BLaER1 treated with 17β-estradiol and CSF1 and Interleukin-3, amounts not matched to agents 10 nM and 100 nM (cell line): ENCODE results near the gene KCNC3.
"Not testable (repeated sequence)": the region's sequence is repeated elsewhere in the genome, so short reads cannot be mapped to it uniquely, and the experiment has no call there.

Source experiments
- H3K27ac ChIP-seq, 11 experiments: shearing (Covaris generic); formaldehyde crosslinking; 2 replicates each; pipeline ENCODE4 v1.8.1; 2022
- H3K27me3 ChIP-seq, 11 experiments: shearing (Covaris generic); formaldehyde crosslinking; 2 replicates each; pipeline ENCODE4 v1.8.1; 2022
- H3K36me3 ChIP-seq, 11 experiments: shearing (Covaris generic); formaldehyde crosslinking; 2 replicates each; pipeline ENCODE4 v1.8.1; 2022
- H3K4me1 ChIP-seq, 10 experiments: shearing (Covaris generic); formaldehyde crosslinking; 2 replicates each; pipeline ENCODE4 v1.8.1; 2022
- H3K4me2 ChIP-seq, 11 experiments: shearing (Covaris generic); formaldehyde crosslinking; 2 replicates each; pipeline ENCODE4 v1.8.1; 2022
- H3K4me3 ChIP-seq, 10 experiments: shearing (Covaris generic); formaldehyde crosslinking; 2 replicates each; pipeline ENCODE4 v1.8.1; 2022
- H3K9ac ChIP-seq, 11 experiments: shearing (Covaris generic); formaldehyde crosslinking; 2 replicates each; pipeline ENCODE4 v1.8.1; 2022
- H3K9me3 ChIP-seq, 11 experiments: shearing (Covaris generic); formaldehyde crosslinking; replicated peaks in 1 of 11; 2 replicates each; pipeline ENCODE4 v1.8.1; 2022
- H4K20me1 ChIP-seq, 11 experiments: shearing (Covaris generic); formaldehyde crosslinking; 2 replicates each; pipeline ENCODE4 v1.8.1; 2022
- Cebpa-rat ChIP-seq, 11 experiments: shearing (Covaris generic); IDR thresholded peaks; 2 replicates each; pipeline ENCODE4 v1.8.1; 2022

The KCNC3 gene

DNA sequence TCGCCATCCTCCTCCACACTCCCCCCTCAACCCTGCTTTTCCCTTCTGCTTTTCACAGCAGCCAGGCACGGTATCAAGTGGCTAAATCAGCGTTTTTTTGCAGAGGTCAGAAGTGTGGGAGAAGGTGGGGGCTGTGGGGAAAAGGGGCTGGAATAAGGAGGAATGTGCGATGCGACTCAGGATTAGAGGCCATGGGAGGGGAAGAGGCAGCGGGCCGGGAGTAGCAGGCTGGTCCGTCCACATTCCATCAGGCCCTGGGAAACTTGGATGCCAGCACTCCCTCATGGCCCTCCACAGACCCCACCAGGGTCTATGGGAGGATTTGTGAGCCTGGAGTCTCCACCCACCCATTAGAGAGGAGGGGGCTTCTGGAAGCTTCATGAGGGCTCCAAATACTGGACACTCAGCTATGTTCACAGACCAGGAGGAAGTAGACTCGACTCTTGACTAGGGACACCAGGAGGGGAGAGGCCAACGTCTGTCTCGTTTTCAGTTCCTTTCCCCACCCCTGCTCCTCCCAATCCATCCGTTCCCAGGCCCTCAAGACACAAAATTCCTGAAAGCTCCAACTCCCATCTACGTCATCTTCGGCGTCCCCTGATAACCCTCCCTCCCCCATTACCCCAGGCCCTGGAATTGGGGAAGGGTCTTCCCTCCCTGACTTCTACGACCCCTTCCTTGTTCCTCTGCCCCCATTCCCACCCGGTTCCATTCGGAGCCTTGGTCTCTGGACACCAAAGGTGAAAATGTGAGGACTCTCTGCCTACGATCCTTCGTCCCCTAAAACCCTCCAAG lies 3.3 kb upstream of the KCNC3 start:
- H3K9ac ChIP-seq: no peak overlapping the region
- H3K27ac ChIP-seq: no peak overlapping the region

GRCh38 chr19:50331994-50332243 lies 2.7 kb upstream of the KCNC3 start:
- H3K4me3 ChIP-seq: peak overlapping the region in 3 of 10 experiments; percentile 2 to 55 (median 3); a peak in 2 of 20 replicates
- peak overlapping the region; percentile 56 to 87 (median 72) for H3K4me2 ChIP-seq
- H3K9ac ChIP-seq: no peak overlapping the region

More for the DNA sequence above, 3.3 kb upstream of the KCNC3 start:
- Histone ChIP-seq H3K27me3 (peaks cover 11 to 46% (median 40%) of the 10 kb centered on the region in 11 experiments), H4K20me1 (no peaks in the 10 kb centered on the region; a peak in 2 of 22 replicates), H3K9me3 (peaks cover 0 to 28% (median 11%) of the 10 kb centered on the region in 11 experiments; a peak in 14 of 22 replicates), H3K4me2 (peak overlapping the region; percentile 56 to 87 (median 72); a peak in 21 of 22 replicates), H3K4me1 (peaks cover 17 to 26% (median 22%) of the 10 kb centered on the region in 10 experiments), H3K36me3 (no peaks in the 10 kb centered on the region), H3K4me3 (peak overlapping the region in 3 of 10 experiments; percentile 2 to 55 (median 3); a peak in 2 of 20 replicates)
- no peak for TF ChIP-seq Cebpa-rat (IDR thresholded peaks at IDR 0.05)

DNA sequence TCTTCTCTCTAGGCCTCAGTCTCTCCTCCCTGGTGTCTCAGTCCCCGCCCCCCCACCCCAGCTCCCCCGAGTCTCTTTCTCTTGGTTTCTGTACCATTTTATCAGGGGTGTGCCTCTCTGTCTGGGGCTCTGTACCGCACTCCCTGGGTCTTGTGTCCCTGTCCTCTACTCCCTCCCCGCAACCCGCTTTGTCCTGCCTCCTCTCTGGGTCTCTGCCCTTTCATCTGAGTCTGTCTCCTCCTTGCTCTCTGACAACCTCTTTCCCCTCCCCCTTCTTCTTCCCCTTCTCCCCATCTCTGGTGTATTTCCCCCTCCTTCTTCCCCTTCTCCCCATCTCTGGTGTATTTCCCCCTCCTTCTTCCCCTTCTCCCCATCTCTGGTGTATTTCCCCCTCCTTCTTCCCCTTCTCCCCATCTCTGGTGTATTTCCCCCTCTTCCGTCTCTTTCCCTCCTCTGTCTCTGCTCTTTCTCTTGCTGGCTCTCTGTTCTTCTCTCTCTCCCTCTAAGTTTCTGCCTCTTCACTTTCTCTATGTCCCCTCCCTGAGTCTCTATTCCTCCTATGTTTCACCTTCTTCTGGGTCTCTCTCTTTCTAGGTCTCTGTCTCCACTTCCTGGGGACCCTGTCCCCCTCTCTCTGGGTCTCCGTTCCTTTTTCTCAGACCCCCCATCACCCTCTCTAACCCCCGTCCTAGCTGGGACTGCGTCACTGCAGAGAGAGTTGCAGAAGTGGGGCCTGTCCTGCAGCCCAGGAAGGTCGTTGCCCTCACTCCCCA lies 2.2 kb upstream of the KCNC3 start:
- H3K27ac ChIP-seq: no peak overlapping the region
- no peak for TF ChIP-seq Cebpa-rat (IDR thresholded peaks at IDR 0.05)
- peaks cover 0 to 28% (median 11%) of the 10 kb centered on the region in 11 experiments; a peak in 14 of 22 replicates for H3K9me3 ChIP-seq
- H3K4me3 ChIP-seq: peak overlapping the region; percentile 42 to 68 (median 55); a peak in 17 of 20 replicates
- no peaks in the 10 kb centered on the region for H3K36me3 ChIP-seq
- H3K4me1 ChIP-seq: peaks cover 17 to 28% (median 19%) of the 10 kb centered on the region in 10 experiments
- H3K27me3 ChIP-seq: peaks cover 22 to 56% (median 50%) of the 10 kb centered on the region in 11 experiments
- H4K20me1 ChIP-seq: no peaks in the 10 kb centered on the region; a peak in 2 of 22 replicates
- H3K4me2 ChIP-seq: peak overlapping the region; percentile 56 to 87 (median 72)
- peak overlapping the region in 3 of 11 experiments; percentile 48 to 52 (median 50); a peak in 6 of 22 replicates for H3K9ac ChIP-seq

More at GRCh38 chr19:50331994-50332243, 2.7 kb upstream of the KCNC3 start:
- Histone ChIP-seq H4K20me1 (no peaks in the 10 kb centered on the region; a peak in 2 of 22 replicates), H3K9me3 (peaks cover 0 to 28% (median 11%) of the 10 kb centered on the region in 11 experiments; a peak in 14 of 22 replicates), H3K27me3 (peaks cover 17 to 51% (median 45%) of the 10 kb centered on the region in 11 experiments), H3K36me3 (no peaks in the 10 kb centered on the region), H3K4me1 (peaks cover 17 to 26% (median 20%) of the 10 kb centered on the region in 10 experiments), H3K27ac (no peak overlapping the region)
- no peak for TF ChIP-seq Cebpa-rat (IDR thresholded peaks at IDR 0.05)

DNA sequence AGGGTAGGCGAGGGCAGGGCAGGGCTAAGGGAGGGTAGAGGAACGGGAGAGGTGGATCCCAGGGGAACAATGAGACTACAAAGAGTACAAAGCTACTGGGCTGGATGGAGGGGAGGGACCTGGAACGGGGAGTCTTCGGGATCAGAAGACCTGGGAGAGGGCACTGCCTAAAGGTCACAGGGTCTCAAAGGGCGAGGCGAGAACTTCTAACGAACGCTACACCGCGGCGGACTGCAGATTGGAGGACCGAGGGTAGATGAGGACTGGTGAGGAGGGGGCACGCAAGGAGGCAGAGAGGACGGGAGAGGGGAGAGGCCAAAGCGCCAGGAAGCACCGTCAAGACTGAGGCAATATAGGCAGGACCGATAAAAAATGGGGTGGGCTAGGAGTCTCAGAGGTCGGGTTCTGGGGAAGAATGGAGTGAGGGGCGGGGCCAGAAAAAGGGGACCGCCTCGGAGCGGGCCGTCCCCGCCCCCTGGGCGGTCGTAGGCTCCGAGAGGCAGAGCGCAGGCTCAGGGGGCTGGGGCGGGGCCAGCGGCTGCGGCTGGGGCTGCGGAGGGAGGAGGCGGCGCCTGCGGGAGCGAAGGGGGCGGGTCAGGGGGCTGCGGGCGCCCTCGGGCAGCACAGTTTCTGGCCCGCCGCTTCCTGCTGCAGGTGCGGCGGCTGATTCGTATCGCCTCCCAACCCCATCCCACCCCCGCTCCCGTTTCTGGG lies 1.3 kb upstream of the KCNC3 start:
- TF ChIP-seq Cebpa-rat (IDR thresholded peaks at IDR 0.05): no peak
- Histone ChIP-seq H3K27ac (peak overlapping the region in 1 of 11 experiments; percentile 38; a peak in 1 of 22 replicates), H4K20me1 (no peaks in the 10 kb centered on the region; a peak in 2 of 22 replicates), H3K36me3 (no peaks in the 10 kb centered on the region), H3K4me3 (peak overlapping the region; percentile 42 to 68 (median 55); a peak in 18 of 20 replicates), H3K4me2 (peak overlapping the region; percentile 56 to 87 (median 72)), H3K9me3 (peaks cover 0 to 28% (median 11%) of the 10 kb centered on the region in 11 experiments; a peak in 14 of 22 replicates), H3K27me3 (peaks cover 28 to 64% (median 57%) of the 10 kb centered on the region in 11 experiments), H3K4me1 (peaks cover 19 to 36% (median 26%) of the 10 kb centered on the region in 10 experiments), H3K9ac (peak overlapping the region in 6 of 11 experiments; percentile 42 to 55 (median 50); a peak in 8 of 22 replicates)

- Histone ChIP-seq H3K27me3 (peaks cover 28 to 70% (median 62%) of the 10 kb centered on the region in 11 experiments), H3K4me2 (peak overlapping the region in 9 of 11 experiments; percentile 56 to 87 (median 72); a peak in 15 of 22 replicates), H3K9me3 (peaks cover 0 to 28% (median 11%) of the 10 kb centered on the region in 11 experiments; a peak in 14 of 22 replicates), H3K4me1 (peaks cover 19 to 40% (median 29%) of the 10 kb centered on the region in 10 experiments)
- not testable (repeated sequence) for H3K4me3 ChIP-seq, H3K27ac ChIP-seq, H3K36me3 ChIP-seq, H3K9ac ChIP-seq, H4K20me1 ChIP-seq
Measured at GRCh38 chr19:50329926-50330294, 733 bp upstream of the KCNC3 start.

GRCh38 chr19:50328873-50329145 lies 368 bp downstream of the KCNC3 start:
- Histone ChIP-seq H3K4me2 (no peak overlapping the region), H3K27me3 (peaks cover 35 to 76% (median 68%) of the 10 kb centered on the region in 11 experiments), H3K9ac (no peak overlapping the region)

DNA sequence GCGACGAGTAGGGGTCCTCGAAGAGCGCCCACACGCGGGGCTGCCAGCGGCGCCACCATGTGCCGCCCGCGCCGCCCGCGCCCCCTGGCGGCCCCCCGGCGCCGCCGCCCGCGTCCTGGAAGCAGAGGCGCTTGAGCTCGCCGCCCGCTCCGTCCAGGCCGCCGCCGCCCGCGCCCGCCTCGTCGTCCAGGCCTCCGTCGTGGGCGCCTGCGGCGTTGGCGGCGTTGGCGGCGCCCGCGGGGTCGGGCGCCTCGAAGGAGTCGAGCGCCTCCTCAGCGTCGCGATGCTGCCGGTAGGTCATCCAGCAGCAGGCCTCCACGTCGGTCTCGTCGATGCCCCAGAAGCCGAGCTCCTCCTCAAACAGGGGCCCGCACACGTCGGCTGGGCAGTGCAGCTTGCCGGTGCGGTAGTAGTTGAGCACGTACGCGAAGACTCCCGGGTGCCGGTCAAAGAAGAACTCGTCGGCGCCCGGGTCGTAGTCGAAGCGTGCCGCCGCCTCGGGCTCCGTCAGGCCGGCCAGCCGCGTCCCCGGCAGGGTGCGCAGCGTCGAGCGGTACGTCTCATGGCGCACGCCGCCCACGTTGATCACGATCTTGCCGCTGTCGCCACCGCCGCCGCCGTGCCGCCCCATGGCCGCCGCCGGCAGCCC lies 829 bp downstream of the KCNC3 start:
- Histone ChIP-seq H3K36me3 (no peaks in the 10 kb centered on the region), H3K27me3 (peaks cover 35 to 76% (median 67%) of the 10 kb centered on the region in 11 experiments), H3K4me1 (peaks cover 19 to 40% (median 29%) of the 10 kb centered on the region in 10 experiments), H3K4me3 (no peak overlapping the region), H4K20me1 (peaks cover 0 to 18% (median 0%) of the 10 kb centered on the region in 11 experiments; a peak in 6 of 22 replicates), H3K9me3 (peaks cover 0 to 20% (median 3%) of the 10 kb centered on the region in 11 experiments; a peak in 12 of 22 replicates), H3K27ac (no peak overlapping the region), H3K4me2 (no peak overlapping the region), H3K9ac (no peak overlapping the region)
- TF ChIP-seq Cebpa-rat (IDR thresholded peaks at IDR 0.05): no peak

More at GRCh38 chr19:50328873-50329145, 368 bp downstream of the KCNC3 start:
- TF ChIP-seq Cebpa-rat (IDR thresholded peaks at IDR 0.05): no peak
- Histone ChIP-seq H3K4me1 (peaks cover 19 to 40% (median 29%) of the 10 kb centered on the region in 10 experiments), H3K9me3 (peaks cover 0 to 24% (median 7%) of the 10 kb centered on the region in 11 experiments; a peak in 14 of 22 replicates), H4K20me1 (peaks cover 0 to 14% (median 0%) of the 10 kb centered on the region in 11 experiments; a peak in 6 of 22 replicates), H3K4me3 (no peak overlapping the region), H3K27ac (no peak overlapping the region), H3K36me3 (no peaks in the 10 kb centered on the region)
